ENCODE data around the gene LTC4S.

Gene LTC4S

GRCh38 chr5:179773686-179774040, 20.1 kb upstream of the LTC4S start:
- H3K9ac ChIP-seq (ENCODE audit: low read length), result no peak overlapping the region
- H3K36me3 ChIP-seq (ENCODE audit: insufficient read depth, low read length), result peaks cover 89% of the 10 kb centered on the region
- no peaks in the 10 kb centered on the region for H3F3A ChIP-seq (ENCODE audit: insufficient read depth, low read length)
- H4K20me1 ChIP-seq (ENCODE audit: insufficient read depth, low read length), result no peaks in the 10 kb centered on the region
- H3K4me3 ChIP-seq (ENCODE audit: low read depth, low read length, poor library complexity, severe bottlenecking), result no peak overlapping the region
- H3K27ac ChIP-seq (ENCODE audit: low read depth, low read length, poor library complexity, severe bottlenecking), result no peak overlapping the region
- no peak for TF ChIP-seq CTCF (IDR thresholded peaks at IDR 0.05; ENCODE audit: low read length)
- no peak for TF ChIP-seq EZH2 (IDR thresholded peaks at IDR 0.05; ENCODE audit: borderline replicate concordance, low read length)
- H3K27me3 ChIP-seq (ENCODE audit: insufficient read depth, low read length), result no peaks in the 10 kb centered on the region
- no peaks in the 10 kb centered on the region for H3K79me2 ChIP-seq (ENCODE audit: insufficient read depth, low read length)
- no peaks in the 10 kb centered on the region for H3K4me1 ChIP-seq (ENCODE audit: insufficient read depth, low read length, severe bottlenecking)
- H3K9me3 ChIP-seq (ENCODE audit: low read length), result no peaks in the 10 kb centered on the region
- no peaks in the 10 kb centered on the region for H3K9me2 ChIP-seq (ENCODE audit: low read depth, low read length)
- H3K4me2 ChIP-seq (ENCODE audit: low read length), result no peak overlapping the region
- H2AFZ ChIP-seq (ENCODE audit: low read length), result no peak overlapping the region

- no peaks in the 10 kb centered on the region for H3K4me1 ChIP-seq (ENCODE audit: insufficient read depth, low read length, severe bottlenecking)
Measured at GRCh38 chr5:179774442-179774841, 19.3 kb upstream of the LTC4S start.

GRCh38 chr5:179776411-179776938, 17.3 kb upstream of the LTC4S start:
- H3K79me2 ChIP-seq (ENCODE audit: insufficient read depth, low read length), result no peaks in the 10 kb centered on the region
- H3K27me3 ChIP-seq (ENCODE audit: insufficient read depth, low read length), result no peaks in the 10 kb centered on the region
- H3K9me3 ChIP-seq (ENCODE audit: low read length), result no peaks in the 10 kb centered on the region
- peaks cover 61% of the 10 kb centered on the region for H3K36me3 ChIP-seq (ENCODE audit: insufficient read depth, low read length)
- H3K9me2 ChIP-seq (ENCODE audit: low read depth, low read length), result no peaks in the 10 kb centered on the region
- H3K4me3 ChIP-seq (ENCODE audit: low read depth, low read length, poor library complexity, severe bottlenecking), result no peak overlapping the region
- H3K4me1 ChIP-seq (ENCODE audit: insufficient read depth, low read length, severe bottlenecking), result no peaks in the 10 kb centered on the region
- no peaks in the 10 kb centered on the region for H4K20me1 ChIP-seq (ENCODE audit: insufficient read depth, low read length)
- TF ChIP-seq EZH2 (IDR thresholded peaks at IDR 0.05; ENCODE audit: borderline replicate concordance, low read length) (no peak), CTCF (IDR thresholded peaks at IDR 0.05; ENCODE audit: low read length) (no peak)
- H3K27ac ChIP-seq (ENCODE audit: low read depth, low read length, poor library complexity, severe bottlenecking), result no peak overlapping the region
- H3K4me2 ChIP-seq (ENCODE audit: low read length), result no peak overlapping the region
- H3K9ac ChIP-seq (ENCODE audit: low read length), result no peak overlapping the region
- no peaks in the 10 kb centered on the region for H3F3A ChIP-seq (ENCODE audit: insufficient read depth, low read length)
- no peak overlapping the region for H2AFZ ChIP-seq (ENCODE audit: low read length)

More at GRCh38 chr5:179774442-179774841, 19.3 kb upstream of the LTC4S start:
- H4K20me1 ChIP-seq (ENCODE audit: insufficient read depth, low read length), result no peaks in the 10 kb centered on the region
- no peaks in the 10 kb centered on the region for H3K27me3 ChIP-seq (ENCODE audit: insufficient read depth, low read length)
- no peaks in the 10 kb centered on the region for H3K79me2 ChIP-seq (ENCODE audit: insufficient read depth, low read length)
- TF ChIP-seq EZH2 (IDR thresholded peaks at IDR 0.05; ENCODE audit: borderline replicate concordance, low read length) (no peak), CTCF (IDR thresholded peaks at IDR 0.05; ENCODE audit: low read length) (no peak)
- H2AFZ ChIP-seq (ENCODE audit: low read length), result no peak overlapping the region
- no peak overlapping the region for H3K27ac ChIP-seq (ENCODE audit: low read depth, low read length, poor library complexity, severe bottlenecking)
- no peak overlapping the region for H3K9ac ChIP-seq (ENCODE audit: low read length)
- no peak overlapping the region for H3K4me2 ChIP-seq (ENCODE audit: low read length)
- H3F3A ChIP-seq (ENCODE audit: insufficient read depth, low read length), result no peaks in the 10 kb centered on the region
- no peaks in the 10 kb centered on the region for H3K9me2 ChIP-seq (ENCODE audit: low read depth, low read length)
- peaks cover 81% of the 10 kb centered on the region for H3K36me3 ChIP-seq (ENCODE audit: insufficient read depth, low read length)
- no peak overlapping the region for H3K4me3 ChIP-seq (ENCODE audit: low read depth, low read length, poor library complexity, severe bottlenecking)
- no peaks in the 10 kb centered on the region for H3K9me3 ChIP-seq (ENCODE audit: low read length)

All from OCI-LY1 (cell line).